AG04450 (cell line): ENCODE measurements around the gene MCC. TPM values are rescaled to one million over a fixed set of nuclear protein-coding genes. Genes with fewer than 3 reads are reported as not detected.

Experiments used
- CTCF ChIA-PET: fragments of 300-600, 350-600 bp; formaldehyde crosslinking; extraction: SDS; loops from one replicate; lab custom pipeline; 2022; ENCODE audit warnings: antibody characterized with exemption, inconsistent platforms; lab: Charles Lee
- POLR2A ChIA-PET: fragments of 350-600 bp; formaldehyde crosslinking; extraction: SDS; loops from one replicate; lab custom pipeline; 2021; ENCODE audit warnings: antibody characterized with exemption, inconsistent platforms; lab: Yijun Ruan, JAX
- DNase-seq: peaks from one replicate; pipeline ENCODE4 v3.0.0-alpha.2; 2011; ENCODE audit warnings: low read depth, low spot score
- H3K27ac ChIP-seq: one replicate; pipeline ENCODE4 v1.5.1; 2012; ENCODE audit warnings: low read depth, low read length, control low read depth
- H3K27me3 ChIP-seq: one replicate; pipeline ENCODE4 v1.6.0; 2012; ENCODE audit warnings: low read length; ENCODE audit not compliant: control insufficient read depth, insufficient read depth
- H3K4me3 ChIP-seq: 2 replicates; pipeline ENCODE4 v1.5.1; 2011; ENCODE audit warnings: mild to moderate bottlenecking, low read depth, low read length, control low read depth
- H3K9me3 ChIP-seq: 2 replicates; pipeline ENCODE4 v1.5.1; 2012; ENCODE audit warnings: low read length; ENCODE audit not compliant: control insufficient read depth, insufficient read depth
- CTCF ChIP-seq: IDR thresholded peaks from 2 replicates; pipeline ENCODE4 v1.5.1; 2011; ENCODE audit warnings: low read depth, low read length, control low read depth, inconsistent platforms
- polyA plus RNA-seq: library from polyadenylated mRNA; depleted of rRNA; stranded (reverse); fragments of >200 nt; gene quantifications from 2 replicates; pipeline ENCODE4 v1.2.3, GENCODE V29; 2011

MCC gene
- polyA plus RNA-seq, 1 experiment = 17.5 TPM

GRCh38 chr5:113061846-113062780 lies 426.1 kb downstream of the MCC start:
- peaks cover 2% of the 10 kb centered on the region for H3K27me3 ChIP-seq
- no peak overlapping the region for H3K4me3 ChIP-seq
- ChIA-PET POLR2A (interaction anchor here (0.9 kb wide), 1 partner anchor 11 kb away, joined by 3 read pairs; no protein-coding TSS in a partner anchor), CTCF (no interaction called here)
- no peak for TF ChIP-seq CTCF
- peak; percentile 46 for DNase-seq
- no peaks in the 10 kb centered on the region; the same call in 1 of the 2 replicates for H3K9me3 ChIP-seq
- peak overlapping the region; percentile 49 for H3K27ac ChIP-seq

DNA sequence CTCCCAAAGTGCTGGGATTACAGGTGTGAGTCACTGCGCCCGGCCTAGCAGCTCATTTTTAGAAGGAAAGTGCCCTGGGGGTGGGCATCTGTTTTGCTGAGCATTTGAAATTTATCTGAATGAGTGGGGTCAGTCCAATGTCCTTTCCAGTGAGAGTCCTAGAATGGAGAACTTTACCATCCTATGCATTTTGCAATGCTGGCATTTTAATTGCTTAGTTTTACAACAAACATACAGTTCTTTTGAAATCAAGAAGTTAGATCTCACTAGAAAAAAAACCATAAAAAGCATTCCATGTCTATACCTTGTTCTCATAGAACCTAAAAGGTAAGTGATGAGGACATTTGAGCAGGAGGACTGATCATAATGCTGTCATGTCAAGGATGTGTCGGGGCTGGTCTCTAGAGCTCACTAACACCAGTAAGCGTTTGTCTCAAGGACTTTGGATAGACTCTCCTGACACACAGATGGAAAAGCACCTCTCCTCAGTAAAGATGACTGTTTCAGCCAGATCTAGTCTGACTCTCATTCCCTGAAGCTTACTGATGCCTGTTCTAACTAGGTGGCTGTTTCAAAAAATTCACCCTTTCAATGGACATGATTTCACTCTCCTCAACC lies 427.7 kb downstream of the MCC start:
- H3K4me3 ChIP-seq = no peak overlapping the region
- no peak overlapping the region for H3K27ac ChIP-seq
- no peak for DNase-seq
- POLR2A ChIA-PET = no interaction called here
- CTCF ChIA-PET = interaction anchor here (1.8 kb wide), 1 partner anchor 451 kb away, joined by 5 read pairs; no protein-coding TSS in a partner anchor
- H3K9me3 ChIP-seq = no peaks in the 10 kb centered on the region; the same call in 1 of the 2 replicates
- H3K27me3 ChIP-seq = peaks cover 2% of the 10 kb centered on the region
- no peak for TF ChIP-seq CTCF

- Histone ChIP-seq H3K9me3 (peaks cover 5% of the 10 kb centered on the region; the same call in 1 of the 2 replicates), H3K4me3 (no peak overlapping the region), H3K27ac (no peak overlapping the region), H3K27me3 (peaks cover 2% of the 10 kb centered on the region)
- ChIA-PET POLR2A (interaction anchor here (0.6 to 1.5 kb wide), 4 partner anchors 8 to 107 kb away, joined by 3 to 4 read pairs (median 3); no protein-coding TSS in a partner anchor), CTCF (interaction anchor here (1.3 to 1.8 kb wide), 2 partner anchors 63 to 452 kb away, joined by 5 to 6 read pairs; no protein-coding TSS in a partner anchor)
- DNase-seq = no peak
- TF ChIP-seq CTCF = no peak
Observed at GRCh38 chr5:113059232-113060040, 428.8 kb downstream of the MCC start.

GRCh38 chr5:113058706-113059226 lies 429.5 kb downstream of the MCC start:
- no peak overlapping the region for H3K4me3 ChIP-seq
- ChIA-PET CTCF (interaction anchor here (1.3 to 1.8 kb wide), 2 partner anchors 63 to 453 kb away, joined by 5 to 6 read pairs; no protein-coding TSS in a partner anchor), POLR2A (interaction anchor here (0.6 to 1.5 kb wide), 4 partner anchors 9 to 108 kb away, joined by 3 to 4 read pairs (median 3); no protein-coding TSS in a partner anchor)
- no peak overlapping the region for H3K27ac ChIP-seq
- H3K9me3 ChIP-seq = peaks cover 6% of the 10 kb centered on the region; the same call in 1 of the 2 replicates
- DNase-seq = no peak
- H3K27me3 ChIP-seq = no peaks in the 10 kb centered on the region
- no peak for TF ChIP-seq CTCF
